ENCODE measurements around the gene C1QL4.

Gene C1QL4

DNA sequence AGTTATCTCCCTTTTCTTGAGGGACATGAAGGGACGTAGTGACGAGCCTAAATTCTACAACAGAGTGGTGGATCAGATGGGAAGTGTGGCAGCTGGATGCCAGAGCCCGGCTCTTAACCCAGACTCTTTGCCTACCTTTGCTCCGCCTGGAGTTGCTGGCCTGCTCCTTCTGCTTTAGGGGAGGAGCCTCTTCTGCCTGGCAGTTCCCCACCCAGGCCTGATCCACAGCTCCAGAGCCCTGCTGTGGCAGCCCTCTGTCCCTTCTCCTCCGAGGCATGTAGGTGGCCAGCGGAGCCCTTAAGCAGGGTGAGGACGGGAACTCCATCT is 44.3 kb downstream of the C1QL4 start (continued):
- no peak for TF ChIP-seq ESRRG (CRISPR knock-in tag; IDR thresholded peaks at IDR 0.05)
- TF ChIP-seq ZNF565 (CRISPR knock-in tag; conservative IDR thresholded peaks at IDR 0.05; ENCODE audit: low read depth) = no peak

DNA sequence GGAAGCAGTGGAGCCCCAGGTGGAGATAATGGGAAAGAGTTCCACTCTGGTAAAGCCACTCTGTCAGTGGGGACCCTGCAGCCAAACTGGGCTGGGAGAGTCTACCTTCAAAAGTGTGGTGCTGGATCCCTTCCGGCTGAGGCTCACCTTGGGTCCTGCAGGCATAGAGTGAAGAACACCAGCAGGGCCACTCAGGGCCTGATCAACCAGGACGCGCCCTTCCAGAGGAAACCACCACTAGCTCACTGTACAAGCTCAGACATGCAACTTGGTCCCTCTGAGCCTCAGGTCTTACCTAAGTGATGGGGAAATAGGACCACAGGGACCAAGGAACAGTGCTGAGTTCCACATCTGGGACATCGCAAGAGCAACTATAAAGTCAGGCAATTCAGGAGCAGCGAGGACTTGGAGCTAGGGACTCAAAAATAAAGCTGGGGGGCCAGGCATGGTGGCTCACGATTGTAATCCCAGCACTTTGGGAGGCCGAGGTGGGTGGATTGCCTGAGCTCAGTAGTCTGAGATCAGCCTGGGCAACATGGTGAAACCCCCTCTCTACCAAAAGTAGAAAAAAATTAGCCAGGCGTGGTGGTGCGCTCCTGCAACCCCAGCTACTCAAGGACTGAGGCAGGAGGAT is 47.9 kb downstream of the C1QL4 start:
- no peak for ATAC-seq
- TF ChIP-seq ZFP3 (CRISPR knock-in tag; IDR thresholded peaks at IDR 0.05) = no peak
- TF ChIP-seq BACH2 (CRISPR knock-in tag; IDR thresholded peaks at IDR 0.05; ENCODE audit: borderline replicate concordance) = no peak
- TF ChIP-seq ZFP30 (CRISPR knock-in tag; IDR thresholded peaks at IDR 0.05) = no peak
- no peak for TF ChIP-seq OSR1 (CRISPR knock-in tag; IDR thresholded peaks at IDR 0.05)
- no peak for TF ChIP-seq TOX (CRISPR knock-in tag; IDR thresholded peaks at IDR 0.05; ENCODE audit: borderline replicate concordance)
- TF ChIP-seq PPARA (CRISPR knock-in tag; IDR thresholded peaks at IDR 0.05; ENCODE audit: borderline replicate concordance) = no peak
- no peak for TF ChIP-seq RARB (CRISPR knock-in tag; IDR thresholded peaks at IDR 0.05)
- no peak for TF ChIP-seq SNAI2 (CRISPR knock-in tag; IDR thresholded peaks at IDR 0.05)
- TF ChIP-seq ESRRG (CRISPR knock-in tag; IDR thresholded peaks at IDR 0.05) = no peak
- no peak for TF ChIP-seq ARNTL (CRISPR knock-in tag; IDR thresholded peaks at IDR 0.05; ENCODE audit: borderline replicate concordance, low read depth)
- TF ChIP-seq ZNF565 (CRISPR knock-in tag; conservative IDR thresholded peaks at IDR 0.05; ENCODE audit: low read depth) = no peak
- TF ChIP-seq ZC3H10 (CRISPR knock-in tag; IDR thresholded peaks at IDR 0.05) = no peak
- no peak for TF ChIP-seq ZNF70 (CRISPR knock-in tag; IDR thresholded peaks at IDR 0.05)
- TF ChIP-seq GLIS3 (CRISPR knock-in tag; IDR thresholded peaks at IDR 0.05) = no peak
- TF ChIP-seq ZNF8 (CRISPR knock-in tag; IDR thresholded peaks at IDR 0.05) = no peak
- TF ChIP-seq, protein P1, sequence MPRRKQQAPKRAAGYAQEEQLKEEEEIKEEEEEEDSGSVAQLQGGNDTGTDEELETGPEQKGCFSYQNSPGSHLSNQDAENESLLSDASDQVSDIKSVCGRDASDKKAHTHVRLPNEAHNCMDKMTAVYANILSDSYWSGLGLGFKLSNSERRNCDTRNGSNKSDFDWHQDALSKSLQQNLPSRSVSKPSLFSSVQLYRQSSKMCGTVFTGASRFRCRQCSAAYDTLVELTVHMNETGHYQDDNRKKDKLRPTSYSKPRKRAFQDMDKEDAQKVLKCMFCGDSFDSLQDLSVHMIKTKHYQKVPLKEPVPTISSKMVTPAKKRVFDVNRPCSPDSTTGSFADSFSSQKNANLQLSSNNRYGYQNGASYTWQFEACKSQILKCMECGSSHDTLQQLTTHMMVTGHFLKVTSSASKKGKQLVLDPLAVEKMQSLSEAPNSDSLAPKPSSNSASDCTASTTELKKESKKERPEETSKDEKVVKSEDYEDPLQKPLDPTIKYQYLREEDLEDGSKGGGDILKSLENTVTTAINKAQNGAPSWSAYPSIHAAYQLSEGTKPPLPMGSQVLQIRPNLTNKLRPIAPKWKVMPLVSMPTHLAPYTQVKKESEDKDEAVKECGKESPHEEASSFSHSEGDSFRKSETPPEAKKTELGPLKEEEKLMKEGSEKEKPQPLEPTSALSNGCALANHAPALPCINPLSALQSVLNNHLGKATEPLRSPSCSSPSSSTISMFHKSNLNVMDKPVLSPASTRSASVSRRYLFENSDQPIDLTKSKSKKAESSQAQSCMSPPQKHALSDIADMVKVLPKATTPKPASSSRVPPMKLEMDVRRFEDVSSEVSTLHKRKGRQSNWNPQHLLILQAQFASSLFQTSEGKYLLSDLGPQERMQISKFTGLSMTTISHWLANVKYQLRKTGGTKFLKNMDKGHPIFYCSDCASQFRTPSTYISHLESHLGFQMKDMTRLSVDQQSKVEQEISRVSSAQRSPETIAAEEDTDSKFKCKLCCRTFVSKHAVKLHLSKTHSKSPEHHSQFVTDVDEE (CRISPR knock-in tag; IDR thresholded peaks at IDR 0.05) = no peak
- TF ChIP-seq, protein P2, sequence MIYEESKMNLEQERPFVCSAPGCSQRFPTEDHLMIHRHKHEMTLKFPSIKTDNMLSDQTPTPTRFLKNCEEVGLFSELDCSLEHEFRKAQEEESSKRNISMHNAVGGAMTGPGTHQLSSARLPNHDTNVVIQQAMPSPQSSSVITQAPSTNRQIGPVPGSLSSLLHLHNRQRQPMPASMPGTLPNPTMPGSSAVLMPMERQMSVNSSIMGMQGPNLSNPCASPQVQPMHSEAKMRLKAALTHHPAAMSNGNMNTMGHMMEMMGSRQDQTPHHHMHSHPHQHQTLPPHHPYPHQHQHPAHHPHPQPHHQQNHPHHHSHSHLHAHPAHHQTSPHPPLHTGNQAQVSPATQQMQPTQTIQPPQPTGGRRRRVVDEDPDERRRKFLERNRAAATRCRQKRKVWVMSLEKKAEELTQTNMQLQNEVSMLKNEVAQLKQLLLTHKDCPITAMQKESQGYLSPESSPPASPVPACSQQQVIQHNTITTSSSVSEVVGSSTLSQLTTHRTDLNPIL (CRISPR knock-in tag; IDR thresholded peaks at IDR 0.05; ENCODE audit: low read depth) = no peak
- TF ChIP-seq, protein P3, sequence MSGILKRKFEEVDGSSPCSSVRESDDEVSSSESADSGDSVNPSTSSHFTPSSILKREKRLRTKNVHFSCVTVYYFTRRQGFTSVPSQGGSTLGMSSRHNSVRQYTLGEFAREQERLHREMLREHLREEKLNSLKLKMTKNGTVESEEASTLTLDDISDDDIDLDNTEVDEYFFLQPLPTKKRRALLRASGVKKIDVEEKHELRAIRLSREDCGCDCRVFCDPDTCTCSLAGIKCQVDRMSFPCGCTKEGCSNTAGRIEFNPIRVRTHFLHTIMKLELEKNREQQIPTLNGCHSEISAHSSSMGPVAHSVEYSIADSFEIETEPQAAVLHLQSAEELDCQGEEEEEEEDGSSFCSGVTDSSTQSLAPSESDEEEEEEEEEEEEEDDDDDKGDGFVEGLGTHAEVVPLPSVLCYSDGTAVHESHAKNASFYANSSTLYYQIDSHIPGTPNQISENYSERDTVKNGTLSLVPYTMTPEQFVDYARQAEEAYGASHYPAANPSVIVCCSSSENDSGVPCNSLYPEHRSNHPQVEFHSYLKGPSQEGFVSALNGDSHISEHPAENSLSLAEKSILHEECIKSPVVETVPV (CRISPR knock-in tag; IDR thresholded peaks at IDR 0.05) = no peak
- no peak for TF ChIP-seq CSDC2 (CRISPR knock-in tag; IDR thresholded peaks at IDR 0.05)

DNA sequence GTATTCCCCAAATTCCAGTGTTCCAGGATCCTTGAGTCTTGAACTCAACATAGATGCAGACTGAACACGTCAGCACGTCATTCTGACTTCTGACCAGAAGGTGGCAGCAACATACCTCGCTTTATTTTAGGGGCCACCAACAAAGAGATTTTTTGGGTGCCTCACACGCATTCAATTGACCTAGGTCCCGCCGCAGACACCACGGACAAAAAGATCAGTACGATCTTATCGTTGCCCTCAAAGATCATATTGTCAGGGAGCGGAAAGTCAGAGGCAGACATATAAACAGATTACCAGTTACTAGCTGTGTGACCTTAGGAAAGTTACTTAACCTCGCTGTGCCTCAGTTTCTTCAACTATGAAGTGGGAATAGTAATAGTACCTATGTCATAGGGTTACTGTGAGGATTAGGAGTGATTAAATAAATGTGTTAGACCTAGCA is 48.6 kb downstream of the C1QL4 start:
- ATAC-seq = peak; percentile 58
- TF ChIP-seq, protein P1 (CRISPR knock-in tag; IDR thresholded peaks at IDR 0.05) = no peak
- no peak for TF ChIP-seq ZNF70 (CRISPR knock-in tag; IDR thresholded peaks at IDR 0.05)
- no peak for TF ChIP-seq ZNF565 (CRISPR knock-in tag; conservative IDR thresholded peaks at IDR 0.05; ENCODE audit: low read depth)
- no peak for TF ChIP-seq GLIS3 (CRISPR knock-in tag; IDR thresholded peaks at IDR 0.05)
- TF ChIP-seq, protein P2 (CRISPR knock-in tag; IDR thresholded peaks at IDR 0.05; ENCODE audit: low read depth) = no peak
- no peak for TF ChIP-seq ZFP3 (CRISPR knock-in tag; IDR thresholded peaks at IDR 0.05)
- TF ChIP-seq PPARA (CRISPR knock-in tag; IDR thresholded peaks at IDR 0.05; ENCODE audit: borderline replicate concordance) = no peak
- TF ChIP-seq SNAI2 (CRISPR knock-in tag; IDR thresholded peaks at IDR 0.05) = no peak
- TF ChIP-seq BACH2 (CRISPR knock-in tag; IDR thresholded peaks at IDR 0.05; ENCODE audit: borderline replicate concordance) = no peak
- no peak for TF ChIP-seq TCF4 (CRISPR knock-in tag; IDR thresholded peaks at IDR 0.05; ENCODE audit: borderline replicate concordance)
- TF ChIP-seq ZC3H10 (CRISPR knock-in tag; IDR thresholded peaks at IDR 0.05) = no peak
- TF ChIP-seq, protein P3 (CRISPR knock-in tag; IDR thresholded peaks at IDR 0.05) = no peak
- no peak for TF ChIP-seq ESRRG (CRISPR knock-in tag; IDR thresholded peaks at IDR 0.05)
- TF ChIP-seq OSR1 (CRISPR knock-in tag; IDR thresholded peaks at IDR 0.05) = no peak
- no peak for TF ChIP-seq RARB (CRISPR knock-in tag; IDR thresholded peaks at IDR 0.05)

Measured in SK-N-SH treated with all-trans-retinoic acid at 6 μM for 48 hours (cell line).